WTC11 (cell line): ENCODE results near the gene ZNF710. TPM values are rescaled to one million over a fixed set of nuclear protein-coding genes. Genes with fewer than 3 reads are reported as not detected.

Source experiments
- ATAC-seq: fragments of 200-7000 bp; cut with Tn5 transposase; 2 replicates; pipeline ENCODE4 v1.10.0; 2021; ENCODE audit warnings: mild to moderate bottlenecking, moderate library complexity
- CTCF ChIA-PET: fragments of 300-600 bp; sonication (Branson Sonifier 250); formaldehyde crosslinking; loops from one replicate; lab custom pipeline; 2021; ENCODE audit warnings: antibody characterized with exemption; lab: Charles Lee
- POLR2A ChIA-PET: fragments of 350-600 bp; sonication (Branson Sonifier 250); formaldehyde crosslinking; loops from one replicate; lab custom pipeline; 2021; ENCODE audit warnings: antibody characterized with exemption; lab: Charles Lee
- DNase-seq: peaks from one replicate; pipeline ENCODE4 v3.0.0; 2021; ENCODE audit warnings: low spot score
- H3K27ac Mint-ChIP-seq: 2 replicates; pipeline ENCODE4 v1.8.0; 2021; ENCODE audit warnings: mixed read lengths
- H3K27me3 Mint-ChIP-seq: 2 replicates; pipeline ENCODE4 v1.8.0; 2021; ENCODE audit warnings: low read depth, mild to moderate bottlenecking, moderate library complexity, mixed read lengths
- H3K36me3 Mint-ChIP-seq: 2 replicates; pipeline ENCODE4 v1.8.0; 2021; ENCODE audit warnings: mixed read lengths
- H3K4me1 Mint-ChIP-seq: 2 replicates; pipeline ENCODE4 v1.8.0; 2022; ENCODE audit warnings: mixed read lengths
- H3K4me3 Mint-ChIP-seq: 2 replicates; pipeline ENCODE4 v1.8.0; 2021; ENCODE audit warnings: mild to moderate bottlenecking, moderate library complexity, mixed read lengths
- H3K9me3 Mint-ChIP-seq: 2 replicates; pipeline ENCODE4 v1.8.0; 2021; ENCODE audit warnings: mixed read lengths
- ARID4B ChIP-seq: sonication (generic); formaldehyde crosslinking; IDR thresholded peaks from 2 replicates; pipeline ENCODE4 v1.8.0; 2023; ENCODE audit warnings: missing genetic modification reagents, mild to moderate bottlenecking, borderline replicate concordance
- CDX4 ChIP-seq: fragments of 250-450 bp; sonication (Bioruptor Pico); IDR thresholded peaks from 2 replicates; pipeline ENCODE4 v1.9.0; 2021; ENCODE audit warnings: moderate library complexity, mild to moderate bottlenecking, inconsistent platforms, borderline replicate concordance
- EMX1 ChIP-seq: fragments of 250-450 bp; sonication (Bioruptor Pico); IDR thresholded peaks from 2 replicates; pipeline ENCODE4 v1.8.0; 2021; ENCODE audit warnings: mild to moderate bottlenecking
- ERG ChIP-seq: fragments of 250-450 bp; sonication (Bioruptor Pico); IDR thresholded peaks from 2 replicates; pipeline ENCODE4 v1.8.0; 2021; ENCODE audit warnings: mild to moderate bottlenecking
- MXD4 ChIP-seq: fragments of 250-450 bp; sonication (Bioruptor Pico); IDR thresholded peaks from 2 replicates; pipeline ENCODE4 v1.8.0; 2021; ENCODE audit warnings: mild to moderate bottlenecking, moderate library complexity, borderline replicate concordance
- NFYB ChIP-seq: sonication (generic); formaldehyde crosslinking; conservative IDR thresholded peaks from 2 replicates; pipeline ENCODE4 v1.8.0; 2022; ENCODE audit warnings: low read depth, missing genetic modification reagents
- PRDM15 ChIP-seq: sonication (generic); formaldehyde crosslinking; IDR thresholded peaks from 2 replicates; pipeline ENCODE4 v1.8.0; 2022; ENCODE audit warnings: missing genetic modification reagents
- STAT6 ChIP-seq: sonication (generic); formaldehyde crosslinking; conservative IDR thresholded peaks from 2 replicates; pipeline ENCODE4 v1.8.1; 2023; ENCODE audit warnings: mild to moderate bottlenecking, low read depth, missing genetic modification reagents, moderate library complexity
- ZBTB21 ChIP-seq: sonication (generic); formaldehyde crosslinking; IDR thresholded peaks from 2 replicates; pipeline ENCODE4 v1.8.1; 2023; ENCODE audit warnings: mild to moderate bottlenecking, missing genetic modification reagents, borderline replicate concordance
- ZBTB43 ChIP-seq: sonication (generic); formaldehyde crosslinking; IDR thresholded peaks from 2 replicates; pipeline ENCODE4 v1.8.1; 2023; ENCODE audit warnings: mild to moderate bottlenecking, missing genetic modification reagents
- ZNF232 ChIP-seq: sonication (generic); formaldehyde crosslinking; IDR thresholded peaks from 2 replicates; pipeline ENCODE4 v1.8.0; 2022; ENCODE audit warnings: mild to moderate bottlenecking, missing genetic modification reagents
- ZNF416 ChIP-seq: fragments of 250-450 bp; sonication (Bioruptor Pico); IDR thresholded peaks from 2 replicates; pipeline ENCODE4 v1.9.0; 2021; ENCODE audit warnings: mild to moderate bottlenecking, inconsistent platforms
- total RNA-seq: library from RNA; stranded (reverse); gene quantifications from 3 replicates; pipeline ENCODE4 v1.2.3, GENCODE V29; 2021

The ZNF710 gene
- total RNA-seq, 1 experiment from 2014 or later, result 25.9 TPM

GRCh38 chr15:90124507-90124906 is 123.4 kb downstream of the ZNF710 start (continued):
- no peak for TF ChIP-seq ARID4B (CRISPR knock-in tag)

- peaks cover 26% of the 10 kb centered on the region for H3K4me1 Mint-ChIP-seq
- ChIA-PET CTCF (interaction anchor here (0.7 to 1.6 kb wide), 5 partner anchors 17 to 365 kb away, joined by 3 to 12 read pairs (median 5); no protein-coding TSS in a partner anchor), POLR2A (interaction anchor here (0.8 to 1.6 kb wide), 3 partner anchors 17 to 108 kb away, joined by 3 to 8 read pairs (median 4); partner anchors contain the start of genes CIB1, GDPGP1 and IDH2)
- ATAC-seq, result no peak
- H3K9me3 Mint-ChIP-seq, result no peaks in the 10 kb centered on the region
- TF ChIP-seq CDX4 (CRISPR knock-in tag), result no peak
- TF ChIP-seq ZBTB21, result no peak
- no peak for TF ChIP-seq STAT6 (CRISPR knock-in tag)
- TF ChIP-seq NFYB, result no peak
- TF ChIP-seq ARID4B (CRISPR knock-in tag), result no peak
- no peak for TF ChIP-seq MXD4 (CRISPR knock-in tag)
- TF ChIP-seq EMX1 (CRISPR knock-in tag), result no peak
- no peak for TF ChIP-seq ZNF416 (CRISPR knock-in tag)
- no peak for TF ChIP-seq ERG (CRISPR knock-in tag)
- TF ChIP-seq ZNF232 (CRISPR knock-in tag), result no peak
- TF ChIP-seq ZBTB43, result no peak
- no peak for TF ChIP-seq PRDM15 (CRISPR knock-in tag)
- H3K27ac Mint-ChIP-seq, result 0 out of 2 replicates have a peak overlapping the region, but pooled peaks have one; percentile 2
- H3K36me3 Mint-ChIP-seq, result no peaks in the 10 kb centered on the region
- no peaks in the 10 kb centered on the region; the same call in 1 of the 2 replicates for H3K27me3 Mint-ChIP-seq
- no peak overlapping the region for H3K4me3 Mint-ChIP-seq
- DNase-seq, result no peak
These were observed 124.9 kb downstream of the ZNF710 start for GRCh38 chr15:90126022-90126421.
